ENCODE results near the gene APC2. TPM values are rescaled to one million over a fixed set of nuclear protein-coding genes. Genes with fewer than 3 reads are reported as not detected.

The APC2 gene
- total RNA-seq, 1 experiment from 2014 or later: 0.68 TPM

DNA sequence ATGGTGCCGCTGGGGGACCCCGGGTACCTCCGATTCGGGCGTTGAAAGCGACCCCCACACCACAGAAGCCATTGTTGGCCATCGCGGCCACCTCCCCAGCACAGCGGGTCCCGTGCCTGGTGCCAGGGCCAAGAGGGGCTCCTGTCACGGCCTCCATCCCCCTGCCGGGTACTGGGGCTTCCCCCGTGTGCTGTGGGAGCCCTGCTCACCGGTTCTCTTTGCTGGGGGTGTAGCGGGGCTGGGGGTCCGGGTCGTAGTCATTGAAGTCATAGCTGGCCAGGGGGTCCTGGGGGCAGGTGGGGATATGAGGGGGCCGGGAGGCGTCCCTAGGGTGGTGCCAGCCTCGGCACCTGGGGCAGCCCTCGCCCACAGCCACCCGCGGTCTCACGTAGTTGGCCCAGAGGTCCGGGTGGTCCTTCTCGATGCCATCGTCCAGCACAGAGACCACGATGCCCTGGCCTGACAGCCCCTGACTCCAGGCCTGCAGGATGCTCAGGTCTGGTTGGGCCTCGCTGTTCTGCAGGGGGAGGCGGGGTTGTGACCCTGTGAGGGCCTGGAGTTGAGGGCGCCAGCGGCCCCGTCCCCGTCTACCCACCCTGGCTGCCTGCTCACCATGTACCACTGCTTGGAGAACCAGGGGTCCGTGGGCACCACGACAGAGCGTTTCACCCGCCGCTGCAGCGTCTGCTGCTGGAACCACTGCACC, 37.8 kb downstream of the APC2 start:
- Mint-ChIP-seq H3K27me3 (ENCODE audit: low read depth) (peaks cover 14% of the 10 kb centered on the region), H3K36me3 (ENCODE audit: insufficient read depth in 1 of 3, low read depth in 3 of 3) (no peaks in the 10 kb centered on the region; a peak in 1 of 7 replicates), H3K9me3 (no peaks in the 10 kb centered on the region; a peak in 1 of 5 replicates), H3K4me3 (no peak overlapping the region), H3K4me1 (peaks cover 4 to 10% of the 10 kb centered on the region in 2 experiments), H3K27ac (no peak overlapping the region)
- H3K27ac ChIP-seq (ENCODE audit: insufficient read length, low read depth, low read length): no peak overlapping the region
- no CpG with 5 or more reads among the region's 40 CpGs for WGBS (ENCODE audit: extremely low coverage, insufficient read length, low lambda C conversion rate)
- no peak overlapping the region for H3K56ac ChIP-seq (ENCODE audit: insufficient read length, low read depth, low read length)
- H3K14ac ChIP-seq (ENCODE audit: insufficient read depth, low read length): no peak overlapping the region; the same call in 1 of the 2 replicates
- H3K27me3 ChIP-seq (ENCODE audit: insufficient read depth, low read length): peaks cover 3% of the 10 kb centered on the region; the same call in 1 of the 2 replicates
- no peaks in the 10 kb centered on the region for H3K4me1 ChIP-seq (ENCODE audit: insufficient read depth, low read length)
- H3K23ac ChIP-seq (ENCODE audit: insufficient read length, low read depth, low read length): no peak overlapping the region
- H4K5ac ChIP-seq (ENCODE audit: insufficient read length, low read depth, low read length): no peak overlapping the region
- no peak overlapping the region for H4K8ac ChIP-seq (replicated peaks; ENCODE audit: insufficient read length, low read depth, low read length)
- H3K9me3 ChIP-seq (ENCODE audit: control insufficient read depth, low read depth, low read length): no peaks in the 10 kb centered on the region
- no peak overlapping the region for H2BK12ac ChIP-seq (ENCODE audit: insufficient read length, low read depth, low read length)
- no peaks in the 10 kb centered on the region for H4K20me1 ChIP-seq (ENCODE audit: control insufficient read depth, insufficient read depth, insufficient read length)
- no peak overlapping the region for H2BK20ac ChIP-seq (ENCODE audit: low read depth, low read length, poor library complexity, severe bottlenecking)
- H3K23me2 ChIP-seq (ENCODE audit: insufficient read length, low read depth, low read length, poor library complexity, severe bottlenecking): peaks cover 9% of the 10 kb centered on the region
- no peak overlapping the region for H3T11ph ChIP-seq (ENCODE audit: low read length)
- no peak overlapping the region for H3K18ac ChIP-seq (ENCODE audit: insufficient read length, low read depth, low read length)
- H2BK120ac ChIP-seq (ENCODE audit: low read depth, low read length, poor library complexity, severe bottlenecking): no peak overlapping the region
- H3K9ac ChIP-seq (ENCODE audit: extremely low read depth, insufficient read length, low read length): no peak overlapping the region
- no peak overlapping the region for H2BK15ac ChIP-seq (ENCODE audit: low read depth, low read length)
- H2BK5ac ChIP-seq (ENCODE audit: insufficient read length, low read length): no peak overlapping the region
- H4K91ac ChIP-seq (ENCODE audit: insufficient read length, low read depth, low read length): no peak overlapping the region
- H2AK5ac ChIP-seq (ENCODE audit: insufficient read length, low read length): no peak overlapping the region
- no peak overlapping the region for H2AFZ ChIP-seq (ENCODE audit: low read length)
- no peaks in the 10 kb centered on the region for H3K79me1 ChIP-seq (ENCODE audit: insufficient read depth, low read depth, low read length, poor library complexity, severe bottlenecking)
- no peak overlapping the region for H3K4me2 ChIP-seq (ENCODE audit: insufficient read depth, insufficient read length, low read length)
- H3K4ac ChIP-seq (ENCODE audit: low read depth, low read length): no peak overlapping the region
- TF ChIP-seq, protein P1, sequence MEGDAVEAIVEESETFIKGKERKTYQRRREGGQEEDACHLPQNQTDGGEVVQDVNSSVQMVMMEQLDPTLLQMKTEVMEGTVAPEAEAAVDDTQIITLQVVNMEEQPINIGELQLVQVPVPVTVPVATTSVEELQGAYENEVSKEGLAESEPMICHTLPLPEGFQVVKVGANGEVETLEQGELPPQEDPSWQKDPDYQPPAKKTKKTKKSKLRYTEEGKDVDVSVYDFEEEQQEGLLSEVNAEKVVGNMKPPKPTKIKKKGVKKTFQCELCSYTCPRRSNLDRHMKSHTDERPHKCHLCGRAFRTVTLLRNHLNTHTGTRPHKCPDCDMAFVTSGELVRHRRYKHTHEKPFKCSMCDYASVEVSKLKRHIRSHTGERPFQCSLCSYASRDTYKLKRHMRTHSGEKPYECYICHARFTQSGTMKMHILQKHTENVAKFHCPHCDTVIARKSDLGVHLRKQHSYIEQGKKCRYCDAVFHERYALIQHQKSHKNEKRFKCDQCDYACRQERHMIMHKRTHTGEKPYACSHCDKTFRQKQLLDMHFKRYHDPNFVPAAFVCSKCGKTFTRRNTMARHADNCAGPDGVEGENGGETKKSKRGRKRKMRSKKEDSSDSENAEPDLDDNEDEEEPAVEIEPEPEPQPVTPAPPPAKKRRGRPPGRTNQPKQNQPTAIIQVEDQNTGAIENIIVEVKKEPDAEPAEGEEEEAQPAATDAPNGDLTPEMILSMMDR (conservative IDR thresholded peaks at IDR 0.05): no peak
- H3K79me2 ChIP-seq (ENCODE audit: insufficient read depth, low read length): no peaks in the 10 kb centered on the region
- DNase-seq: no peak
